A172 (cell line): Measurements from ENCODE around the gene SNCB. TPM values are rescaled to one million over a fixed set of nuclear protein-coding genes. Genes with fewer than 3 reads are reported as not detected.
A peak's percentile ranks its signal among the peaks of the same experiment; 100 is the strongest.

Source experiments
- DNase-seq: peaks from one replicate; pipeline ENCODE4 v3.0.0-alpha.2; 2015; ENCODE audit warnings: low spot score
- total RNA-seq: library from RNA; depleted of rRNA; stranded (reverse); fragments of >200 nt; shearing (Covaris generic); gene quantifications from 2 replicates; pipeline ENCODE4 v1.2.3, GENCODE V29; 2014

Gene SNCB
- total RNA-seq, 1 experiment from 2014 or later = not detected

DNA sequence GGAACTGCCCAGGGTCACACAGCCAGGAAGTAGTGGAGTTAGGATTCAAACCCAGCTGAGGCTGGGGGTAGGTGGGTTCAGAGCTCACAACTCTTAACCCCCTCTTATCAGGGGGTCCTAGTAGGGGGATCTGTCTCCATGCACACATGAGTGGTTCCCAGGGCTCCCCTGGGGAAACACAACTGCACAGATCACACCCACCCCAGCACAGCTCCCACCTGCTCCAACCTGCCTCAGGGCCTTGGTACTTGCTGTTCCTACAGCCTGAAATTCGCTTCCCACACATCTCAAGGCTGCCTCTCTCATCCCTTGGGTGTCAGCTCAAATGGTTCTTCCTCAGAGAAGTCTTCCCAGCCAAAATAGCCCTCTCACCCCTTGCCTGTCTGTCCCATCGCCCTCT is 4.8 kb downstream of the SNCB start:
- no peak for DNase-seq

DNA sequence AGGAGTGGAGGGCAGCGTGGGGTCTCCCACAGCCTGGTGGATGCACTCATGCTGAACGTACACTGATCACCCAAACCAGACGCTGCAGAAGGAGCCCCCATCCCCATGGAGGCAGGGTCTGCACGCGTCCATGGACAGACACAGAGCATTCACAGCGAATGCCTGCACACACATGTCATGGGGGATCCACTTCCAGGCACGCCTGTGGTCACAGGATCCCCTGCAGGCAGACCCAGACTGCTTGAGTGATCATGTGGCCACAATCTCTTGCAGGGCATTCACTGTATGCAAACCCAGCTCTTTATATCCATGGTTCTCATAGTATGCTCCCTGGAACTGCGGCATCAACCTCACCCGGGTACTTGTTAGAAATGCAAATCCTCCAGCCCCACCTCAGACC is 5.4 kb downstream of the SNCB start:
- no peak for DNase-seq

DNA sequence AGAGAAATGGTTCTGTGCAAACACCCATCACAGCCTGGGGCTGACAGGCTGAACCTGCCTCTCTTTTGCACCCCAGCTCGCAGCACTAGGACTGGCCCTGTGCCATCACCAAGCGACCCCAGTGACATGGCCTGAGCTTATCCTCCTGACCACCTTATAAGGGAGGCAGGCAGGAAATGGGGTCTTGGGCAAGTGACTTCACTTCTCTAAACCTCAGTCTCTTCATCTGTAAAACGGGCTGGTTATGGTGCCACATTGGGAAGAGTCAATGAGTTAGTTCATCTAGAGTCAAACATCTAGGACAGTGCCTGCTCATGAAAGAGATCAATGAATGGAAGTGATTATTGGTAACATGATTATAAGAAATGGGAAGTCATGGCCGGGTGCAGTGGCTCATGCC is 6.2 kb downstream of the SNCB start:
- no peak for DNase-seq

DNA sequence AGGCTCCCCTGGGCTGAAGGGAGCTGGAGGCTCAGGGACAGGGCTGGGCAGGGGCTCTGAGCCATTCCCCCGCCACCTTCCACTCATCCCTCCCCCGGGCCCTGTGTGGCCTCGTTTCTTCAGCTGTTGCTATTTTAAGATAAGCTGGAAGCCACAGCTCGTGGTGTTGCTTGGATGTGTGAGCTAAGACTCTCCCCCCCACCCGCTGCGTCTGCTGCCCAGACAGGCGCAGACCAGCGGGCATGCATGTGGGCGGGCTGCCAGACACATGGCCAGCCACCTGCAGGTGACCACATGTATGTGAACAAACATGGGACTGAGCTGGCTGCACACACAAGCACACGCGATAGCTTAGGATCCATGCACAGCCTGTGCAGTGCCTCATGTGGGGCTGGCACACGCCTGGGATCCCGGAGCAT is 8.7 kb downstream of the SNCB start:
- peak; percentile 46 for DNase-seq

DNA sequence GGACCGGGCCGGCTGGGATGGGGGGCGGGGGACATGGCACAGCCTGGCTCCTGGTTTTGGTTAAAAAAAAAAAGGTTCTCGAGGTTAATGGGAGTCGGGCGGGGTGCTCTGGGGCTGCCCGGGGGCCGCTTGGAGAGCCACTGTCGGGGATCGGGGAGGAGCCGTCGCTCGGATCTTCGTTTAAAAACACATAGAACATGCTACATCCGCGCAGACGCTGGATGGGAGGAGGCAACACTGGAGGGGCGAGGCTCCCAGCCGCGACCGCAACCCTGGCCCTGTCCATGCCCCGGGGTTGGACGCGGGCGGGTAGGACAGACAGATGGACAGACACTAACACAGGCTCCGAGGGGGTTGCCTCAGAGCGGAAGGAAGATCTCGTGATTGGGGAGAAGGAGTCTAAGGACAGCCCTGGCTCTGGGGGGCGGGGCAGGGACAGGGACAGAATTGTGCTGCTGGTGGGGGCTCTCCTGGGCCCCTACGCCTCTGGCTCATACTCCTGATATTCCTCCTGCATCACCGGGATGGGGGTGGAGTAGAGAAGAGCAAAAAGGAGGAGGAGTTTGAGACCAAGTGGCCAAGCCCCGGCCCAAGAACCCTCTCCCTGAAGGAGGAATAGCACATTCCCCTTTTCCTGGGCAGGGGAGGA is 9.9 kb downstream of the SNCB start:
- DNase-seq = no peak

DNA sequence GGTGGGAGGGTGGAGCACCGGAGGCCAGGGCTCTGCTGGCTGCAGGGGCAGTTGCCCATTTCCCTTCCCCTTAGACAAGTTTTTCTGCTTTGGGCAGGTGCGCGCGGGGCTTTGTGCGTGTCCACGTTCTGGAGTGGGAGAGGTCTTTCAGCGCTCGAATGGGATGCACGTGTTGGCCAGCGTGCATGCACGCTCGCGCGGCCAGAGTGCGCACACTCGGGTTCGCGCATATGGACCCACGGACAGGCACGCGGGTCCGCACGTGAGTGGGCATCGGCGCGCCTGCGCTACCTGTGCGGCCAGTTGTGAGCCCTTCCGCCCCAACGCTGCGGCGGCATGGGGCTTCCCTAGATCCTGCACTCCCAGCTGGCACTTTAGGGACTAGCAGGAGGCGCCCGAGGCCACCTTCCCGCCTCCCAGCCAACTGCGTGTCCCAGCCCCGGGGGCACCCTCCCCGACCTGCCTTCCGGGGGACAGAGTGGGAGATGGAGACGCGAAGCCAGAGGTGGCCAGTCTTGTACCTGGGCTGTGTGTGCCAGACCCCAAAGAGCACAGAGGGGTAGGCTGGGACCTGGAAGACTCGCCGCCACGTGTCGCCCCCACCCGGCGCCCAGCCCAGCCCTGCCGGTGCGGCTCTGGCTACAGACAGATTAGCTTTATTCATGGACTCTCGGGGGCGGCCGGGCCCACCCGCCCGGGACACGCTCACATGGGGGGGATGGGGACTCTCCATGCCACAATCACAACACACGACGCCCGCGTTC is 10.6 kb downstream of the SNCB start:
- DNase-seq = no peak

DNA sequence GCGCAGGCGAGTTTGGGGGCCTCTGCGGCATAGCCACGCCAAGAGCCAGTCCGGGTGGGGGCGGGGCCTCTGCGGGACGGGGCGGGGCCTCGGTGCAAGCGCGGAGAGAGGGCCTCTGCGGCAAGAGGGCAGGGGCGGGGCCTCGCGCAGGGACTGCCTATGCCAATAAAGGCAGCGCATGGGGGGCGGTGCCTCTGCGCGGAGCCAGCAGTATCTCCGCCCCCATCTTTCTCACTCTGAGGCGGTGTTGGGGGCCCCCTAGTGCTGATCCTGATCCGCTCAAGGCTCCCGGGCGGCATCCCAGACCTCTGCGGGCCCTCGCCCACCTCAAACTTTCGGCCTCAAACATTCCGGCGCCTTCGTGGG is 11.1 kb downstream of the SNCB start:
- peak; percentile 60 for DNase-seq

DNA sequence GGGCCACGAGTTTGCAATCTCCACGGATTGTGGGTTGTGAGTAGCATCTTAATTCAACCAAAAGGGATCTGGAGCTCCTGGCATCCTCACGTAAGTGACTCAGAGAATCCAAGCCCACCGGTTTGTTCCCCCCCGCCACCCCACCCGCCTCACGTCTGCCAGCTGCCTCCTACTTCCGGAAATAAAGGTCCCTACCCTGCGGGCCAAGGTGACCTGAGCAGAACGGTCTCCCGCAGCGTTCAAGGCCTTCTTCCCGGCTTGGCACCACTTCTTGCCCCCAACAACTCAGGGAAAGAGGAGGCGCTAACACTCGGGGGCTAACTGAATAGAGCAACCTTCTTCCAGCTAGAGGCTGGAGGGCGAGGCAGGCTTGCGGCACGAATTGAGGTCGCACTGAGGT is 11.6 kb downstream of the SNCB start:
- DNase-seq = no peak

DNA sequence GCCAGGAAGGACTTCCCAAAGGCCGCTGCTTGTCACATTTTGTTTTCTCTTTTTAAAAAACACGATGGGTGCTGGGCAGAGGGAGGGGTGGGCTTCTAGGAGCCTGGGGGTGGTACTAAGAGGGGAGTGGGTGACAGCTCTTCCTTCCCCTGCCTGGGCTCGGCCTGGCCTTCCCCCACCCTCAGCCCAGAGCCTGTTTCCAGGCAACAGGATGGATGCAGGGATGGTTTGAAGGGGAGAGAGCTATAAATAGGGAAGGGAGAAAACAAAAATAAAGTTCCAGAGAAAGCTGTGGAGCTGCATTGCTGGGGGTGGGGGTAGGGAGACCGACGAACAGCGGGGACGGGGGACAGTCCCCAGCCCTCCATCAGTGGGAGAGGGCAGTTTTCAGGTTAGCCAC is 13.8 kb downstream of the SNCB start:
- DNase-seq = no peak

DNA sequence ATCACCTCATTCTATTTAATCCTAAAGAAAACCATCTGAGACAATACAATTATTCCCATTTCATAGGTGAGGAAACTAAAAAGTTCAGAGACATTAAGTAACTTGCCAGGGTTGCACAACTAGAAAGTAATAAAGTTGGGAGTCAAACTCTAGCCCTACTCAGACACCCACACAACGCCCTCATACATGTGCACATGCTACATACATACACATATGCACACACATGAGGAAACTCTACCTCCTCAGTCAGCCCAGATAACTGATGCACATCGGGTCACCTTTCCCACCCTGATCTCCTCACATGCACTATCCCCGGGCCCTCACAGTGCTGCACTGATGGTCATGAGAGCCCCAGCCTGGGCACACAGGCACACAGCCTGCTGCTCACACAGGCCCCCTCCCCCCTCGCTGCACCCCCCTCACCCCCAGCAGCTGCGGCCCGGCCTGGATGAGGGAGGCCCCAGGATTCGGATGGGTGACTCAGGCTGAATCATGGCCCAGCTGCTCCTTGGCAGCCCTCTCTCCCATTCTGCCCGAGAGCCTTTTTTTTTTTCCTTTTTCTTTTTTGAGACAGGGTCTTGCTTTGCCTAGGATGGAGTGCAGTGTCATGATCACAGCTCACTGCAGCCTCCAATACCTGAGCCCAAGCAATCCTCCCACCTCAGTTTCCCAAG is 15.4 kb downstream of the SNCB start:
- peak; percentile 79 for DNase-seq

DNA sequence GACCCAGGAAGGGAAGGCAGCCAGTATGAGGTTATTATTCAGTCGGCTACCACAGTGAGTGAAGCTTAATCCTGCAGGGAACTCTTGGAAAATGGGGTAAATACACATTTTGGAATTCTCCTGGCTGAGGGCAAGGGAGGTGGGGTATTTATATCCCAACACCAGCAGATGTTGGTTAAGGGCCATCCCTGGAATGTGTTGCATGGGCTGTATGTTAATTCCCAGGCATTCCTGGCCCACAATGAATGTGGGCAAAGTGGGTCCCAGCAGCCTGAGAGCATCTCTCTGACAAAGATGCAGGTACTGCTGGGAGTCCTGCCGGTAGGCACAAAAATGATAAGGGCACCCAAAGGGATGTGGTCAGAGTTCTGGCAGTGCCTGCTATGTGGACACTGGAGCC is 17.5 kb downstream of the SNCB start:
- DNase-seq = no peak

DNA sequence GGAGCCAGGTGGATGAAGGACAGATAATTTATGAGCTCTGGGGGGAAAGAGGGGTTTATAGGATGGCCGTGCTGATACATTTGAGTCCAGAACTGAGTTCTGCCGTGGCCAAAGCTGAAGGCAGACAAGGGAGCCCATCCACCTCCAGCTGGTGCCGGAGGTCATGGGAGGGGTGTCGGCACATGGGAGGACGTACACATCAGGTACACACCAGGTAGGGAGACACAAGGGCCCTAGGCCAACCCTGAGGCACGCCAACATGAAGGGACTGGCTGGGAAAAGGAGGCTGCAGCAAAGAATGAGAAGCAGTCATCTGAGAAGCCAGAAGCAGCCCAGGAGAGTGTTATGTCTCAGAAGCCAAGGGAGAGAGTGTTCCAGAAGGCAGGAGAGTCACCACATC is 18.3 kb downstream of the SNCB start:
- no peak for DNase-seq

DNA sequence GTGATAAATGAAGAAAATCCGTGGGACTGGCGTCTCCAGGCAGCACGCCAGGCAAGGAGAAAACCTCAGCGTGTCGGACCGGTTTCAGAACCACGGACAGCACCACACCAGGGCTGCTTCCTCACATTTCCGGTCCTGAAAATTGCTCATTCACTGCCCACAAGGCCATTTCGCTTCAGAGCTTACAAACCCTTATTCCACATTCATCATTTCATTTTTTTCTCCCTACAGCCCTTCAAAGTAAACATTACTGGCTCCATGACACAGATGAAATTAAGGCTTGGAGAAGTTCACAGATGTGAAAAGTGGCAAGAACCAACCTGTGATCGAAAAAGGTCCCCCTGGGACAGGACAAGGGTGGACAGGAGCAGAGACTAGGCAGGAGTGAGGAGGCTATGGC is 18.9 kb downstream of the SNCB start:
- peak; percentile 87 for DNase-seq

DNA sequence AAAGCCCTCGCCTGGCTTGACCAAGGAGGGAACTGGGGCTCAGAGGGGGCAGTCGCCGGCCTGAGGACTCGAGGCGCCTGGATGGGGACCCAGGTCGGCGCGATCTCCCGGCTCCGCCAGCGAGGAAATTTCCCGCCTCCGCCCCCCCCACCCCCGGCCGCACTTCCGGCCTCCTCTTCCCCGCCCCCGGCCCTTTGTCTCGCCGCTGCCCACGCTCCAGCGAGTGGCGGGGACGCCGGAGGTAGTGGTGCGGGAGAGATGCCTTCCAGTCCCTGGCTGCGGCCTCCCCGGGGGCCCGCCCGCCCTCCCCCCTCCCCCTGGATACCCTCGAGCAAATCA is 19.9 kb downstream of the SNCB start:
- no peak for DNase-seq

DNA sequence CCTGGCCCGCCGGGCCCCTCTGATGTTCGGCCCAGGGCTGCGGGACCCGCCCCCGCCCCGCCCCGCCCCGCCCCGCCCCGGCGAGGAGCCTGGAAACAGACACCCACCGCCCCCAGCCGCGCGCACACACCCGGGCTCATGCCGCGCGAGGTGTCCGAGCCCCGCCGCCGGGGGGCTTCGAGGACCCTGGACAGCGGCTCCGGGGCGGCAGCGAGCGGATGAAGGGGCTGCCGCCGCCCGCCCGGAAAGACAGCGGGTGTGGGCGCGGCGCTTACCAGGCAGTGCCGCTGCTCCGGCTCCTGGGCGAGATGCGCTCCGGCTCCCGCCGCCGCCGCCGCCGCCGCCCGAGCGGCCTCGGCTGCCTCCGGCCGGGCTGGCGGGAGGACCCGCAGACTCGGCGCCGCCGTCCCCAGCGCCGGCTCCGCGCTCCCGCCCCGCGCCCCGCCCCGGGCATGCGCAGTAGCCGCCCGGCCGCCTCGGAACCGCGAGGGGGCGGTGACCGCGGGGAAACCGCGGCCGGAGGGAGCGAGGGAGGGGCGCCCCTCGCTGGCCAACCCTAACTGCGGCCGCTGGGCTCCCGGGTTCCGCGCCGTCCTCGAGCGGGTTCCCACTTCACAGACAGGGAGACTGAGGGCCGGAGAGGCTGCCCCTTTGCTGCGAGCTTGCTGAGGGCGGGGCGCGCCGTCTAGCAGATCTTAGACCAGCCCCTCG is 20.5 kb downstream of the SNCB start, which contains the start of gene GPRIN1:
Gene GPRIN1, minus strand, starts transcription at position 433 of the 711 bp plus-strand sequence. CDS start 10,322 bp downstream, outside the sequence.
- DNase-seq = peak; percentile 33

DNA sequence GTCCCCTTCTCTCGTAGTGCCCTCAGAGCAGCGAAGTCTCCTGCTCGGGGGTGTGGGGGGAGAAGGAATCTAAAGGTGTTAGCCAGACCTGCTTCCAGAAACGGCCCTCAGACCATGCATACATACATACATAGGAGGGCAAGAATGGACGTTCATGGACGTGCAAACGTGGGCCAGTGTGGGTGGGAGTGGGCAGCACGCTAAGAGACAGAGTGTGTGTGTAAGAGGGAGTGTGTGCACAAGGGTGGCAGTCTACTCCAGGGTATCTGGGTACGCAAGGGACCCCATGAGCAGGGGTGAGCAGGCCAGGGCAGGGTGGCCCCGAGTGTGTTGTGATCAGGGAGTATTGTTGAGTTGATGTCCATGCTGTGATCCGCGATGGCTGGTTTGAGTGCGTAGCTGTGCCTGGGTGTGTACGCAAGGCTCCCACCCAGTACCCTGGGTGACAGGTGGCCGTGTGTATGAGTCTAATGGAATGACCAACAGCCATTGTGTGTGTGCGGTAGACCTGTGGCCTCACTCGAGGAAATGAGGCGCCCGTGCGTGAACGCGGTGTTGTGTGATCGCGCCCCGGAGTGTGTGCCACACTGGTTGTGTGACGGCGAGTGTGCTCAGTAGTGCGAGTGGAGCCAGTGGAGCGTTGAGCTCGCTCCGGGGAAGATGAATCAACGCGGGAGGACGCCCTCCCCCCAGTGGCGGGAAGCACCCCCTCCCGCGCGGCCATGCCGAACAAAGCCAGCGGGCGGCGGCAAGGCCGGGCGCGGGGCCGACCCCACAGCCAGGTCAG is 21.2 kb downstream of the SNCB start:
- no peak for DNase-seq

DNA sequence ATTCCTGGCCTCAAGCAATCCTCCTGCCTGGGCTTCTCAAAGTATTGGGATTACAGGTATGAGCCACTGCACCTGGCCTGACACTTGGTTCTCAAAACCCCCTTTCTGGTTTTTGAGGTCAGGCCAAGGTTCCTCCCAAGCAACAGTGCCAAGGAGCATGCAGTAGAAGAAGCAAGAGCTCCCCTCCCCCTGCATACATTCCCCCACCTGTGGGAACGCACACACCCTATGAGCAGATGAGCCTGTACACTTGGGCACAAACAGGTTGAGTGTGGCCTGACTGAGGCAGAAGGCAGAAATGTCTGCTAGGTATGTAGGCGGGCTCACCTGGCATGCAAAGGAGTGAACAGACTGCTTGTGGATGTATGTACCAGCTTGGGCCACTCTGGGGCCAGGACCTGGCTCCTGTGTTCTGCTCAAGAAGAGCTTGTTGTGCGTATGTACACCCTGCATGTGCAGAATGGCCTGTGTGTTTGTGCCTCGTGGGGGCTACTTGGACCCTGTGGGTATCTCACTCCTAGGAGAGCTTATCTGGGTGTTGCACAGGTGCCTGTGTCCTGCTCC is 22.1 kb downstream of the SNCB start:
- no peak for DNase-seq

DNA sequence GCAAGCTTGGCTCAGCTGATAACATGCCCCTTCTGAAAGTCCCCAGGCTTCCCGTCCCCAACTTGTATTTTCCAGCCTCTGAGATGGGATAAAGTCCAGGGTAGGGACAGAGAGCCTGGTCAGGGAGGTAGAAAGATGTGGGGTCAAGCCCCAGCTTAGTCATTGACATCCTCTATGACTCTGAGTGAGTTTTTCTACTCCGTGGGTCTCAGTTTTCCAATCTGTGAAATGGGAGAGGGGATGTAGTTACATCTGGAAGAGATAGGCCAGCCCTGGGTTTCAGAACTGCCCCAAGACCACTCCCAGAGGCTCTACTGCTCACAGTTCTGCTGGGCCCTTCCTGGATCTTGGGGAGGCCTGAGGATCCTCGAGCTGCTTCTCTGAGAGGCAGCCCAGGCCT is 23.5 kb downstream of the SNCB start:
- no peak for DNase-seq

DNA sequence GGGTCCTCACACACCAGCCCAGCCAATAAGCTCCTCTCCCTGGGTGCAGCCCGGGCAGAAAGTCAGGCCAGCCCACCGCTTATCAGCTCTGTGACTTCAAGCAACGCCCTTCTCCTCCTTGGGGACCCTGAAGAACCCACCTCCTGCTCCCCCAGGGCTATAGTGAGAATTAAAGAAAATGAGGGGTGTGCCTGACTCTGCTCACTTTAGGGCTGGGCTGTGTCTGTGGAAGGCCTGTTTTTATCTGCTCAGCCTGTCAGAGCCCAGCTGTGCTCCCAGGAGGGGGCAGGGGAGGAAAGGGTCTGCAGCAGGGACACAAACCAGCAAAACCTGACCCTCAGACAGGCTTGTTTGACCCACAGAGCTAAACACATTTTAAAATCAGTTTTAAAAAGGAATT is 24.3 kb downstream of the SNCB start:
- DNase-seq = no peak

DNA sequence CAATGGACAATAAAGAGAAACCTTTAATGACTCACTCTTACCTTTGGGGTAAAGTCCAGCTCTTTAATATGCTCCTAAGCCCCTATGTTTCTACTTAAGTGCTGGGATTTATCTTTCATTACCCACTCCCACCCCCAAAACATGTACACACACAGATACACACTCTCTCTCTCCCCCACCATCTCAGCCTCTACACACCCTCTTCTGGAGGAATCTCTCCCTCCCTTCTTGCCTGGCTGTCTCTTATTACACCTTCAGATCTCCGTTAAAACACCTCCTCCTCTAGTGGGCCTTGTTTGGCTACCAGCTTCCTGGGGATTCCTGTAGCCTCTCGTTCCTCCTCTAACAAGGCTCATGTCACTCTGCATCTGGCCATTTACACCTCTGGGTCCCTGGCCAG is 27.2 kb downstream of the SNCB start:
- no peak for DNase-seq

DNA sequence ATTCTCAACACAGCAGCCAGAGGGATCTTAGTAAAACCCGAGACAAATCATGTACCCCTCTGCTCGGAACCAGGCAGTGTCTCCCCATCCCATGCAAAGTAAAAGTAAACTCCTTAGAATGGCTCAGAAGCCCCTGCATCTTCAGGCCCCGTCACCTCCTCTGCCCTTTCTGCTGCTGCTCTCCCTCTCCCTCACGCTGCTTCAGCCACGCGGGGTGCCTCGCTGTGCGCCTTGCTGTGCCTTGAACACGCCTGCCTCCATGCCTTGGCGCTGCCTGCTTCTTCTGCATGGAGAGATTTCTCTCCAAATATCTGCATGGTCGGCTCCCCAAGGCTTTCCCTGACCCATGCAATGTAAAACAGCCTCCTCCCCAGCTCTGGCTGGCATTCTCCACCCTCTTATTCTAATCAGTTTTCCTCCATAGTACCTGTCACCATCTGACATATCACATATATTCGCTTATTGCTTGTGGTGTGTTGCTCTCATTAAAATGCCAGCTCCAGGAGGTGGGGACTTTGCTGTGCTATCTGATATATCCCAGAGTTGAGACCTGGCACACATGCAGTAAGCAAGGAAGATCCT is 28.3 kb downstream of the SNCB start:
- no peak for DNase-seq
